Measurements from ENCODE around the gene FAM177B.
"Not testable (repeated sequence)": the region's sequence is repeated elsewhere in the genome, so short reads cannot be mapped to it uniquely, and the experiment has no call there.

The FAM177B gene

GRCh38 chr1:222741630-222742457 lies 4.8 kb downstream of the FAM177B start:
- H3K4me3 ChIP-seq (ENCODE audit: low read length); H3K27me3 ChIP-seq (ENCODE audit: control insufficient read depth, insufficient read depth, low read length); H3K9me3 ChIP-seq (replicated peaks; ENCODE audit: low read length); H3K4me2 ChIP-seq (ENCODE audit: low read length); H3K4me1 ChIP-seq (ENCODE audit: control insufficient read depth, insufficient read depth, low read length); H3K9ac ChIP-seq (ENCODE audit: low read depth, low read length); H3K36me3 ChIP-seq (ENCODE audit: insufficient read depth, low read length): not testable (repeated sequence)

GRCh38 chr1:222749927-222750326 lies 12.9 kb downstream of the FAM177B start:
- no peaks in the 10 kb centered on the region for H3K9me3 ChIP-seq (replicated peaks; ENCODE audit: low read length)
- H3K36me3 ChIP-seq (ENCODE audit: insufficient read depth, low read length), result no peaks in the 10 kb centered on the region
- no peak overlapping the region for H3K4me2 ChIP-seq (ENCODE audit: low read length)
- H3K4me3 ChIP-seq (ENCODE audit: low read length), result no peak overlapping the region
- no peak overlapping the region for H3K9ac ChIP-seq (ENCODE audit: low read depth, low read length)
- no peaks in the 10 kb centered on the region for H3K27me3 ChIP-seq (ENCODE audit: control insufficient read depth, insufficient read depth, low read length)
- peaks cover 11% of the 10 kb centered on the region for H3K4me1 ChIP-seq (ENCODE audit: control insufficient read depth, insufficient read depth, low read length)

GRCh38 chr1:222750651-222751050 lies 13.6 kb downstream of the FAM177B start:
- Histone ChIP-seq H3K4me3 (ENCODE audit: low read length) (no peak overlapping the region), H3K36me3 (ENCODE audit: insufficient read depth, low read length) (no peaks in the 10 kb centered on the region), H3K4me1 (ENCODE audit: control insufficient read depth, insufficient read depth, low read length) (peaks cover 18% of the 10 kb centered on the region), H3K4me2 (ENCODE audit: low read length) (no peak overlapping the region), H3K9me3 (replicated peaks; ENCODE audit: low read length) (no peaks in the 10 kb centered on the region), H3K27me3 (ENCODE audit: control insufficient read depth, insufficient read depth, low read length) (no peaks in the 10 kb centered on the region), H3K9ac (ENCODE audit: low read depth, low read length) (no peak overlapping the region)

GRCh38 chr1:222751255-222751654 lies 14.3 kb downstream of the FAM177B start:
- no peaks in the 10 kb centered on the region for H3K36me3 ChIP-seq (ENCODE audit: insufficient read depth, low read length)
- no peaks in the 10 kb centered on the region for H3K9me3 ChIP-seq (replicated peaks; ENCODE audit: low read length)
- no peaks in the 10 kb centered on the region for H3K27me3 ChIP-seq (ENCODE audit: control insufficient read depth, insufficient read depth, low read length)
- H3K4me2 ChIP-seq (ENCODE audit: low read length), result no peak overlapping the region
- peaks cover 18% of the 10 kb centered on the region for H3K4me1 ChIP-seq (ENCODE audit: control insufficient read depth, insufficient read depth, low read length)
- no peak overlapping the region for H3K4me3 ChIP-seq (ENCODE audit: low read length)
- H3K9ac ChIP-seq (ENCODE audit: low read depth, low read length), result no peak overlapping the region

GRCh38 chr1:222754366-222755139 lies 17.6 kb downstream of the FAM177B start:
- H3K27me3 ChIP-seq (ENCODE audit: control insufficient read depth, insufficient read depth, low read length), result no peaks in the 10 kb centered on the region
- peak overlapping the region; percentile 51 for H3K4me3 ChIP-seq (ENCODE audit: low read length)
- H3K9me3 ChIP-seq (replicated peaks; ENCODE audit: low read length), result no peaks in the 10 kb centered on the region
- no peaks in the 10 kb centered on the region for H3K36me3 ChIP-seq (ENCODE audit: insufficient read depth, low read length)
- peak overlapping the region; percentile 19 for H3K9ac ChIP-seq (ENCODE audit: low read depth, low read length)
- H3K4me1 ChIP-seq (ENCODE audit: control insufficient read depth, insufficient read depth, low read length), result peaks cover 18% of the 10 kb centered on the region
- peak overlapping the region; percentile 72 for H3K4me2 ChIP-seq (ENCODE audit: low read length)

- H3K36me3 ChIP-seq (ENCODE audit: insufficient read depth, low read length), result no peaks in the 10 kb centered on the region
- H3K9ac ChIP-seq (ENCODE audit: low read depth, low read length), result no peak overlapping the region
- H3K4me3 ChIP-seq (ENCODE audit: low read length), result no peak overlapping the region
- H3K4me1 ChIP-seq (ENCODE audit: control insufficient read depth, insufficient read depth, low read length), result peaks cover 18% of the 10 kb centered on the region
- no peak overlapping the region for H3K4me2 ChIP-seq (ENCODE audit: low read length)
- H3K9me3 ChIP-seq (replicated peaks; ENCODE audit: low read length), result no peaks in the 10 kb centered on the region
- no peaks in the 10 kb centered on the region for H3K27me3 ChIP-seq (ENCODE audit: control insufficient read depth, insufficient read depth, low read length)
Measured at GRCh38 chr1:222757646-222758268, 20.8 kb downstream of the FAM177B start.

GRCh38 chr1:222759451-222760035 lies 22.5 kb downstream of the FAM177B start:
- Histone ChIP-seq H3K4me1 (ENCODE audit: control insufficient read depth, insufficient read depth, low read length) (peaks cover 10% of the 10 kb centered on the region), H3K9ac (ENCODE audit: low read depth, low read length) (no peak overlapping the region), H3K36me3 (ENCODE audit: insufficient read depth, low read length) (no peaks in the 10 kb centered on the region), H3K27me3 (ENCODE audit: control insufficient read depth, insufficient read depth, low read length) (no peaks in the 10 kb centered on the region), H3K4me3 (ENCODE audit: low read length) (no peak overlapping the region), H3K9me3 (replicated peaks; ENCODE audit: low read length) (no peaks in the 10 kb centered on the region), H3K4me2 (ENCODE audit: low read length) (no peak overlapping the region)

- Histone ChIP-seq H3K36me3 (ENCODE audit: insufficient read depth, low read length) (no peaks in the 10 kb centered on the region), H3K9ac (ENCODE audit: low read depth, low read length) (no peak overlapping the region), H3K4me2 (ENCODE audit: low read length) (no peak overlapping the region), H3K9me3 (replicated peaks; ENCODE audit: low read length) (no peaks in the 10 kb centered on the region), H3K27me3 (ENCODE audit: control insufficient read depth, insufficient read depth, low read length) (no peaks in the 10 kb centered on the region), H3K4me1 (ENCODE audit: control insufficient read depth, insufficient read depth, low read length) (no peaks in the 10 kb centered on the region), H3K4me3 (ENCODE audit: low read length) (no peak overlapping the region)
Measured at GRCh38 chr1:222761083-222761482, 24.1 kb downstream of the FAM177B start.

- H3K27me3 ChIP-seq (ENCODE audit: control insufficient read depth, insufficient read depth, low read length); H3K4me1 ChIP-seq (ENCODE audit: control insufficient read depth, insufficient read depth, low read length); H3K9ac ChIP-seq (ENCODE audit: low read depth, low read length); H3K9me3 ChIP-seq (replicated peaks; ENCODE audit: low read length); H3K36me3 ChIP-seq (ENCODE audit: insufficient read depth, low read length); H3K4me3 ChIP-seq (ENCODE audit: low read length); H3K4me2 ChIP-seq (ENCODE audit: low read length): not testable (repeated sequence)
Measured at GRCh38 chr1:222762178-222762577, 25.2 kb downstream of the FAM177B start.

GRCh38 chr1:222767152-222767571 lies 30.2 kb downstream of the FAM177B start:
- no peaks in the 10 kb centered on the region for H3K36me3 ChIP-seq (ENCODE audit: insufficient read depth, low read length)
- H3K4me1 ChIP-seq (ENCODE audit: control insufficient read depth, insufficient read depth, low read length), result no peaks in the 10 kb centered on the region
- no peak overlapping the region for H3K4me3 ChIP-seq (ENCODE audit: low read length)
- peaks cover 9% of the 10 kb centered on the region for H3K9me3 ChIP-seq (replicated peaks; ENCODE audit: low read length)
- no peaks in the 10 kb centered on the region for H3K27me3 ChIP-seq (ENCODE audit: control insufficient read depth, insufficient read depth, low read length)
- no peak overlapping the region for H3K4me2 ChIP-seq (ENCODE audit: low read length)
- no peak overlapping the region for H3K9ac ChIP-seq (ENCODE audit: low read depth, low read length)

GRCh38 chr1:222768592-222768991 lies 31.6 kb downstream of the FAM177B start:
- Histone ChIP-seq H3K4me2 (ENCODE audit: low read length) (no peak overlapping the region), H3K36me3 (ENCODE audit: insufficient read depth, low read length) (no peaks in the 10 kb centered on the region), H3K9me3 (replicated peaks; ENCODE audit: low read length) (peaks cover 9% of the 10 kb centered on the region), H3K4me3 (ENCODE audit: low read length) (no peak overlapping the region), H3K4me1 (ENCODE audit: control insufficient read depth, insufficient read depth, low read length) (no peaks in the 10 kb centered on the region), H3K9ac (ENCODE audit: low read depth, low read length) (no peak overlapping the region), H3K27me3 (ENCODE audit: control insufficient read depth, insufficient read depth, low read length) (no peaks in the 10 kb centered on the region)

All from skeletal muscle satellite cell (primary cell).